ENCODE measurements around the gene UBR1. TPM values are rescaled to one million over a fixed set of nuclear protein-coding genes. Genes with fewer than 3 reads are reported as not detected.

The UBR1 gene
- polyA plus RNA-seq, 4 donors, result 18.1 to 25.3 (median 23.1) TPM

DNA sequence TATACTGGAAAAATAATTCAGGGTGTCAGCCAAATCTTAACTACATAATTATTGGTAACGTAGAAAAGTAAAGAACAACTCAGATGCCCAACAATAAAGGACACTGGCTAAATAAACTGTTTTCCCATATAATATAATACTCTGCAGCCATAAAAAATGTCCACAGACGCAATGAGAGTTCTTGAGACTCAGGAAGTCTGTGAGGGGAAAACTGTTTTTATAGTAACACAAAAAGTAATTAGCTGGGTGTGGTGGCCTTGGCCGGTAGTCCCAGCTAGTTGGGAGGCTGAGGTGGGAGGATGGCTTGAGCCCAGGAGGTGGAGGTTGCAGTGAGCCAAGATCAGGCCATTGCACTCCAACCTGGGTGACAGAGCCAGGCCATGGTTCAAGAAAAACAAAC, 5.5 kb upstream of the UBR1 start:
- no peak for DNase-seq (ENCODE audit: low read depth in 4 of 4, low spot score in 3 of 4)

DNA sequence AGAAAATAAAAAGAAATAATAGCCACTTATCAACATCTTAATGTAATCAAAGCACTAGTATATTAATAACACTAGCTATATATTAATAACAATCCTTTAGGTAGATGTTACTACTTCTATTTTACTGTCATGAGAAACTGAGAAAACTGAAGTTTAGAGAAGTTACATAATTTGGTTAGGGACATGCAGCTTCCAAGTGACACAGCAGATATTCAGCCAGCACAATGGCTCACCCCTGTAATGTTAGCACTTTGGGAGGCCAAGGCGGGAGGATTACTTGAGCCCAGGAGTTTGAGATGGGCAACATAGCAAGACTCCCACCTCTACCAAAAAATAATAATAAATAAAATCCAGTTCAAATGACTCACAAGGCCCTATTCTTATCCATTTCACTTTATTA, 1.9 kb upstream of the UBR1 start:
- no peak for DNase-seq (ENCODE audit: low read depth in 4 of 4, low spot score in 3 of 4)

DNA sequence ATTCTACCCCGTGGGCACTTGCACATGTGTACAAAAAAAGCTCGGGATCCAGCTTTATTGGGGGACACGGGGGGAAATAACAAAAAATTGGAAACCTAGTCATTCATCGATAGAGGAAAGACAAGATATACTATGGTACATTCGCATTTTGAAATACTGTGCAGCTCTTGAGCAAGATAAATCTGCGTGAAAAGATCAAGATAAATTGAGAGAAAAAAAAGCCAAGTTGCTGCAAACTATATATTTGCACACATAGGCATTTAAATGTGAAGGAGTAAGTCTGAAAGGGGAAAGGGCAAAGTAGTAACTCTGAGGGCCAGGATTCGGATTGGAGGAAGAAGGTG, 620 bp upstream of the UBR1 start:
- no peak for DNase-seq (ENCODE audit: low read depth in 4 of 4, low spot score in 3 of 4)

DNA sequence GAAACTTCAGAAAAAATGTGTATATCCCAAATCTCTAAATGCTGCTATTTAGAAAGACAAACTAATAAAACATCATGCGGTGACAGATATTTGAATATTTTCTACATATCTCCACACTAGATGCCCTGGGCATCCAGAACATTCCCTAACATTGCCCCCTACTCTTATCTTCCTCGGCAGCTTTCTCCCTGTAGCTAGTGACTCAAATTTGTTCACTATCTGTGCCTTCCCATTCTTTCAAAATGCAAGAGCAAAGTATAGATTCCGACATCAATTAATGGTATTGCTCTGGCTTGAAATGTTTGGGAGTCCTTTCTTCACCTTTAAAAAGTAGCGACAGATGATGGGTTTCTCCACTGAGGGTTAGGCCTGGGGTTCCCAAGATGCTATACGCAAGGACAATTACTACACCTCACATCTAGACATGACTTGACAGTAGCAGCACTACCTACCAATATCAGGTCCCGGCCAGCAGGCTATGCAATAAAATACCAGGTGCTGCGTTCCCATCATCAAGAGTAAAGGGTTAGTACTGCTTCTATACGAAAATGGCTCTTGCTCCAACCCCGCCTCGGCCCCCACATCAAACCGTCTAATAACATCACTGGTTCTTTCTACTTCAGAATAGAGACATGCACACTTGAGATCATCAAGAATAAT, 631 bp downstream of the UBR1 start:
- no peak for DNase-seq (ENCODE audit: low read depth in 4 of 4, low spot score in 3 of 4)

GRCh38 chr15:43104426-43104825, 1.4 kb downstream of the UBR1 start:
- DNase-seq (ENCODE audit: low read depth in 4 of 4, low spot score in 3 of 4), result no peak

DNA sequence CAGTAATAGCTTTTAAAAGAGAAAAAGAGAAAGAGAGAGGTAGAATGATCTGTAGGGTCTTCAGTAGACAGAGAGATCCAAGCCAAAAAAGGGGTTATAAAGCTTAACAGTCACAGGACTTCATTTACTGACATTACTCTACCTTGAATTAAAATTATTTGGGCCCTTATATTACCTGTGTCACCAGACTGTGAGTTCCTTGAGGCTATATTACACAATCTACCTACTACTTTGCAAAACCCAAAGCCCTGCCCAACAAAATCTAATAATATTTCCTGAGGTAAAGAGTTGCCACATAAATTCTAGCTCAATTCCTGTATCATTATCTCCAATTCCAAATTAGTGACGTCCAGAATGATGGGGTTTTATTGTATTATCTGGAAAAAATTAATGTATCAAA, 1.9 kb downstream of the UBR1 start:
- DNase-seq (ENCODE audit: low read depth in 4 of 4, low spot score in 3 of 4), result no peak

DNA sequence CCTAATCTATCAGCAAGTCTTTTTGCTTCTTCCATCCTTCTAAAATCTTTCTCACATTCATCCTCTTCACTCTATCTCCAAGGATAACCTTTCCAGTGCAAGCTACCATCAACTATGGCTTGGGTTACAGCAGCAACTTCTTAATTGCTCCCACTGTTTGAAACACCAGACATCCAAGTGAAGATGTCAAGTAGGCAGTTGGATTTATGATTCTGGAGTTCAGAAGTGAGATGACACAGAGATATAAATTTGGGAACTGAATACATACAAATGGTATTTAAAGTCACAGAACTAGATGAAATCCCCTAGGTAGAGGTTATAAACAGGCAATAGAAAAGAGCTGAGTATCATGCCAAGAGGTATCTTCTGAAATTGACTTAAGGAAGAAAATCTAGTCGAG, 3.7 kb downstream of the UBR1 start:
- DNase-seq (ENCODE audit: low read depth in 4 of 4, low spot score in 3 of 4), result no peak

DNA sequence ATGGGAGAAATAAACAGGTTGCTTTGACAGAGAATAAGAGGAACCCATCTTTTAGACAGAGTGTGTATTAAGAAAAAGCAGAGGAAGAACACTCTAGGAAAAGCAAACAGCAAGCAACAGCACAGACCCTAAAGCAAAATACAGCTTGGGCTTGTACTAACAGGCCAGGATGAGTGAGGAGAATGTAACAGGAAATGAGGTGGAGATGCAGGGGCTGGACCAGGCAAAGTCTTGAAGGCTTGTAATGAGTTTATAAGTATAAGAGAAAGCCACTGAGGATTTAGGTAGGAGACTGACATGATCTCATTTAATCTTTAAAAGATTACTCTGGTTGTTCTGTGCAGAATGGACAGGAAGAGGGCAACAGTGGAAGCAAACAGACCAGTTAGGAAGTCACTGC, 4.9 kb downstream of the UBR1 start:
- no peak for DNase-seq (ENCODE audit: low read depth in 4 of 4, low spot score in 3 of 4)

GRCh38 chr15:43099105-43099845, 6.6 kb downstream of the UBR1 start:
- DNase-seq (ENCODE audit: low read depth in 4 of 4, low spot score in 3 of 4), result no peak

GRCh38 chr15:43096411-43096810, 9.4 kb downstream of the UBR1 start:
- no peak for DNase-seq (ENCODE audit: low read depth in 4 of 4, low spot score in 3 of 4)

DNA sequence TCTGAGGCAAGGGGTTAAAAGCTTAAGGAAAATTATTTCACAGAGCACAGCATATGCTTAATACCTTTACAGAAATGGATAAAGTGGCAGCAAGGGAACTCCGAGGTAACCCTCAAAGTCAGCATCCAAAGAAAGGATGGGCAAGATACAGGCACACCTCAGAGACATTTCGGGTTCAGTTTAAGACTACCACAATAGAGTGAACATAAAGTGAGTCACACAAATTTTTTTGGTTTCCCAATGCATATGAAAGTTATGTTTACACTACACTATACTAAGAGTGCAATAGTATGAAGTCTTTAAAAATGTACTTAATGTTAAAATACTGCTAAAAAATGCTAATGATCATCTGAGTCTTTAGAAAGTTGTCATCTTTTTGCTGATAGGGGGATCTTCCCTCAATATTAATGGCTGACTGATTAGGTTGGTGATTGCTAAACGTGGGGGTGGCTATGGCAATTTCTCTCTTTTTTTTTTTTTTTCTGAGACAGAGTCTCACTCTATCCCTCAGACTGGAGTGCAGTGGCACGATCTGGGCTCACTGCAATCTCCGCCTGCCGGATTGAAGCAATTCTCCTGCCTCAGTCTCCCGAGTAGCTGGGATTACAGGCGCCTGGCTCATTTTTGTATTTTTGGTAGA, 10.0 kb downstream of the UBR1 start:
- no peak for DNase-seq (ENCODE audit: low read depth in 4 of 4, low spot score in 3 of 4)

GRCh38 chr15:43095243-43095642, 10.6 kb downstream of the UBR1 start:
- DNase-seq (ENCODE audit: low read depth in 4 of 4, low spot score in 3 of 4), result no peak

GRCh38 chr15:43094416-43095030, 11.3 kb downstream of the UBR1 start:
- DNase-seq (ENCODE audit: low read depth in 4 of 4, low spot score in 3 of 4), result no peak

DNA sequence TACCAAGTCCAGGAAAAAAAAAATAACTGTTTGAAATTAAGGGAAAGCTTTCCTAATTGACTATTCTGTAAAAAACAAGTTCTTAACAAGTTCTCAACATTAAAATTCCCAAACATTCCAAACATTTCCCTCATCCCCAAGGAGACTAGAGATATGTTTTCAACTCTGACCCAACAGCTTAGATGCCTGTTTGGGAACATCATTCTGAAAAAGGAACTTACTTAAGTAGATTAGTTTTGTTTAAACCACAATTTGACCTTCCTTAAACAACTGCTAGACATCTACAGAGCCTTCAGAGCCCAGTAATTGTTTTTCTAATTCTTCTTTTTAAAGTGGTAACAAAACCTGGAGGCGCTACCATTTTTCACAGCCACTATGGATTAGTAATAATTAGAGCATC, 12.8 kb downstream of the UBR1 start:
- DNase-seq (ENCODE audit: low read depth in 4 of 4, low spot score in 3 of 4), result no peak

- DNase-seq (ENCODE audit: low read depth in 4 of 4, low spot score in 3 of 4), result no peak
Measured at GRCh38 chr15:43091859-43092258, 14.0 kb downstream of the UBR1 start.

GRCh38 chr15:43086551-43086950, 19.3 kb downstream of the UBR1 start:
- no peak for DNase-seq (ENCODE audit: low read depth in 4 of 4, low spot score in 3 of 4)

- no peak for DNase-seq (ENCODE audit: low read depth in 4 of 4, low spot score in 3 of 4)
Measured at GRCh38 chr15:43085921-43086320, 19.9 kb downstream of the UBR1 start.

DNA sequence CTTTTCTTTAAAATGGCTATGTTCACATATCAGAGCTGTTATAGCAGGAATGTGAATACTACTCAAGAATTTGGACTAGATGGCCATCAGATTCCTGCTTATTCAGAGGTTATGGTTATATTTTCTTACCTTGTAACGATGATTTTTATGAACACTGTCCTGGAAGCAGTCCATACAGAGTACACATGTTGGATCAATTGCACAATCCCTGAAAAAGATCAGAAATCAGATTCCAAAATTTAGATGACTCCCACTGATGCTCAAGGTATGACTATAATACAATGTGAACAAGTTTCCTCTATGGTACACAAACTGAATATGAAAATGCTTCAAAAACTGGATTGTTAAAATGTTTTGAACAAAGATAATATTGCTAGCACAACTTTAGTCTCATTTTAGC, 23.3 kb downstream of the UBR1 start:
- DNase-seq (ENCODE audit: low read depth in 4 of 4, low spot score in 3 of 4), result no peak

- no peak for DNase-seq (ENCODE audit: low read depth in 4 of 4, low spot score in 3 of 4)
Measured at GRCh38 chr15:43081283-43081682, 24.6 kb downstream of the UBR1 start.

DNA sequence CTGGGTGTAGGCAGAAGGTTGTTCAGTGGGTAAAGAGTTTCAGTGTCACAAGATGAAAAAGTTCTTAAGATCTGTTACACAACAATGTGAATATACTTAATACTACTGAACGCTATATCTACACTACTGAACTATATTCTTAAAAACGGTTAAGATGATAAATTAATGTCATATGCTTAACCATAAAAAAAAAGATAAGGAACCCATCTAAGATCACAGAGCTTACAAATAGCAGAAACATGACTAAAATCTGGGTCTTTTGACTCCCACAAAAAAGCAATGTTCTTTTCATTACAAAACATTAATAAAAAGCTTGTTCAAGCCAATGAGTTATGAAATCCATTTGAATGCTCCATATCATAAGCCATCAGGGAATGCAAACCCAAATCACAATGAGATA, 34.4 kb downstream of the UBR1 start:
- DNase-seq (ENCODE audit: low read depth in 4 of 4, low spot score in 3 of 4), result no peak

- DNase-seq (ENCODE audit: low read depth in 4 of 4, low spot score in 3 of 4), result no peak
Measured at GRCh38 chr15:43070893-43071292, 34.9 kb downstream of the UBR1 start.

GRCh38 chr15:43070249-43070648, 35.6 kb downstream of the UBR1 start:
- no peak for DNase-seq (ENCODE audit: low read depth in 4 of 4, low spot score in 3 of 4)

All from left renal pelvis (tissue), 4 donors.